Activated CD8-positive, alpha-beta memory T cell treated with anti-CD3 and anti-CD28 coated beads, Interleukin-2, amount 50 U/mL, for 48 hours (primary cell): ENCODE measurements around the gene PPP1R26.
"Not testable (repeated sequence)": the region's sequence is repeated elsewhere in the genome, so short reads cannot be mapped to it uniquely, and the experiment has no call there.

ENCODE experiments used
- DNase-seq: peaks from one replicate; pipeline ENCODE4 v3.0.0-alpha.2; 2020

PPP1R26 gene

DNA sequence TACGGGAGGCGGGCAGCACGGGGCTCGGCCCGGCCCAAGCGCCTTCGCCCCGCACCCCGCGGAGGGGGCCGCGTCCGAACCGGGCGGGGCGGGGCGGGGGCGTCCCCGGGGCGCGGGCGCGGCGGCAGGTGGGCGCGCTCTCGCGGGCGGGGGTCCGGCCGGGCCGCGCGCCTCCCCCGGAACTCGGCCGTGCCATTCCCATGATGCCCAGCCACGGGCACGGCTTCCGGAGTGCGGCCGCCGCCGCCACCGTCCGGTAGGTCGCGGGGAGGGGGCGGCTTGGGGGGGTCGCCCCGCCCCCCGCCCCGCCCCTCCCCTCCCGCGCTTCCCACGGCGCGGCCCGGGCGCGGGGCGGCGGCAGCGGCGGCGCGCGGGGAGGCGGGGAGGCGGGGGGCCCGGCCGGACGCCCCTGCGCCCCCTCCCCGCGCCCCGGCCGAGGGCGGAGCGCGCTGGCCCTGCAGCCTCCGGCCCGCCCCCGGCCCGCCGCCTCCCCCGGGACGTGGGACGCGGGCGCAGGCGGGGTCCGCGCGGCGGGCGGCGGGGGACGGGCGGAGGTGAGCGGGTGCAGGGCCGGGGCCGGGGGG lies at the start of gene PPP1R26:
Gene PPP1R26, plus strand, starts transcription at position 314 of the 584 bp plus-strand sequence. CDS start 4,729 bp downstream, outside the sequence.
- DNase-seq: no peak

- DNase-seq: no peak
Observed at GRCh38 chr9:135437259-135437658, 42.3 kb upstream of the PPP1R26 start.

GRCh38 chr9:135437696-135438095 lies 41.9 kb upstream of the PPP1R26 start:
- DNase-seq: not testable (repeated sequence)

DNA sequence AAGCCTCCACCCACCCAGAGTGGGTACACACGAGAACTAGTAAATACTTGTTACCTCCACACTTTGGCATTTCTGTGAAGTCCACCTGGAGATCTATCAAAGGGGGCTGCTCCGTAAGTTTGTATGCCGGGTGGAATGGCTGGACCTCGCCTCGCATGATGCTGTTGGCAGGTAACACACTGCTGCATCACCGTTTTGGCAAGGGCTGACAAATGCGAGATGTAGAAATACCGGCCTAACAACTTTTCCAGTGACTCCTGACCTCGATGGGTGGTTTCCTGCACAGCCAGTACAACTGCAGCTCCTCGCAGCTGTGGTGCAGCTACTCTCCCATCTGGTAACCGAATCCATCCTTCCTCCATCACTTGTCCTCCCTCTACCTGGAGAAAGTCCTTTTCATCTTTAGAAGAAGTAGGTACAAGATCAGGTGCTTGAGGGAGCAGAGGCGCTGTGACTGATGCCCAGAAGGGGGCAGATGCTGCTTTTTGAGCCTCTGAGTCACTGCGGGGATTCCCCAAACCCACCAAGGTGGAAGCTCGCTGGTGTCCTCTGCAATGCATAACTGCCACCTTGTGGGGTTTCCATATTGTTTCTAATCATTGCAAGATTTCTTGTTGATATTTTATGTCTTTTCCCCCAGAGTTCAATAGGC lies 40.9 kb upstream of the PPP1R26 start:
- DNase-seq: peak; percentile 65

GRCh38 chr9:135439514-135439913 lies 40.1 kb upstream of the PPP1R26 start:
- DNase-seq: not testable (repeated sequence)

DNA sequence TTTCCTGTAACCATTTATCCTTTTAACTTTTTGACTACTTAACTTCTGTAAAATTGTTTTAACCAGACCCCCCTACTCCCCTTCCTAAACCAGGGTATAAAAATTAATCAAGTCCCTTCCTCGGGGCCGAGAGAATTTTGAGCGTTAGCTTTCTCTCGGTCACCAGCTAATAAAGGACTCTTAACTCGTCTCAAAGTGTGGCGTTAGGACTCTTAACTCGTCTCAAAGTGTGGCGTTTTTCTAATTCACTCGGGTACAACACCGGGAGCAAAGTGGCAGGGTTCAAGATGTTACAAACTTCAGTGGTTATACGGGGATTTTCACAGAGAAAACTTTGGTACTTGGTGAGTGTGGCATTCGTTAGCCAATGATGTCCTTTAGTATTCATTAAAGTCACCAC lies 39.7 kb upstream of the PPP1R26 start:
- no peak for DNase-seq

DNA sequence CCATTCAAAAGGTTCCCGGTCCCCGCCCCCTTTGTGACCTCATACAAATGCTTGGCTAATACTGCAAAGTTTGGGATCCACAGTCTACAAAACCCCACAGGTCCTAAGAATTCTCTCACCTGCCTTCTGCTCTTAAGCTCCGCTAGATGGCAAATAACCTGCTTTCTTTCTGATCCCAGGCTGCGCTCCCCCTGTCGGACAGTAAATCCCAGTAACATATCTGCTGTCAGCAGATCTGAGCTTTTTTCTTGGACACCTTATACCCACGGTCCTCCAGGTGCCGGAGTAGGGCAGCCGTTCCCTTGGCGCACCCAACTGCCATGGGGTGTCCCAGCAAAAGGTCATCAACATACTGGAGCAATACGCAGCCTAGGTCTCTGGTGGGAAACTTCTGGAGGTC lies 39.0 kb upstream of the PPP1R26 start:
- no peak for DNase-seq

GRCh38 chr9:135441105-135442071 lies 38.2 kb upstream of the PPP1R26 start:
- DNase-seq: not testable (repeated sequence)

DNA sequence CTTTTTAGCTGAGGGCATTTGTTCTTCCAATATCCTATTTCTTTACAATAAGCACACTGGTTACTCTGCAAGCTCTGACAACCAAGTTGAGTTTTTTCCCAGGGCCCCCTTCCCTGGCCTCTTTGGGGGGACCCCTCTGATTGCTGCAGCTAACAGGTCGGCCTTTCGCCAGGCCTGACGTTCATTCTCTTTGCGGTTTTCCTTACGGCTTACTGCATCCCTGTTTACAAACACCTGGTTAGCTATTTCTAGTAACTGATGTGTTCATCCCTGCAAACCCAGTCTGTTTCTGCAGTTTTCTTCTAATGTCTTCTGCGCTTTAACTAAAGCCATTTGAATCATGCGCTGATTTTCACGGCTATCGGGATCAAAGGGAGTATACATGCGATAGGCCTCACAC lies 37.5 kb upstream of the PPP1R26 start:
- DNase-seq: no peak

DNA sequence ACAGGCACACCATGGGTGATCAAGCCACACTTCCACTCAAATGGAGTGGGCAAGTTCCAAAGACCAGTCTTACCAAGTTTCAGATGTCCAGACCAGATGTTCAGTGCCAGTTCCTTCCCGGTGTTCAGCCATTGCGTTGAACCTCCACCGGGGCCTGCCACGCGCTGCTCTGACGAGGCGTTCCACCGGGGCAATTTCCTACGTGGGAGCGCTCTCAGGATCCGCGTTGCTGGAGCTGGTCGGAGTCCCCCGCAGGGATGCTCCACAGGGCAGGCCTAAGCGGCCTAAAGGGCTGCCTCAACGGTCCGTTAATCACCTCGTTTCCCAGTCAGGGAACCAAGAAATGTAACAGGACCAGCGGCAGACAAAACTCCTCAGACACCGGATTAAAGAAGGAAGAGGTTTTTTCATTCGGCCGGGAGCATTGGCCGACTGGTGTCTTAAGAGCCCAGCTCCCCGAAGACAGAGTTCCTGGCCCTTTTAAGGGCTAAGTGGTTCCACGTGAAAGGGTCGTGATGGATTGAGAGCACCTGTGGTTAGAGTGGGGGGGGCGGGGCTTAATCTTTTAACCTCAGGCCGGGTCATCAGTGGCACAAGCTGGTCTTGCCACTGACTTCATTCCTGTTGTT lies 35.7 kb upstream of the PPP1R26 start:
- no peak for DNase-seq

DNA sequence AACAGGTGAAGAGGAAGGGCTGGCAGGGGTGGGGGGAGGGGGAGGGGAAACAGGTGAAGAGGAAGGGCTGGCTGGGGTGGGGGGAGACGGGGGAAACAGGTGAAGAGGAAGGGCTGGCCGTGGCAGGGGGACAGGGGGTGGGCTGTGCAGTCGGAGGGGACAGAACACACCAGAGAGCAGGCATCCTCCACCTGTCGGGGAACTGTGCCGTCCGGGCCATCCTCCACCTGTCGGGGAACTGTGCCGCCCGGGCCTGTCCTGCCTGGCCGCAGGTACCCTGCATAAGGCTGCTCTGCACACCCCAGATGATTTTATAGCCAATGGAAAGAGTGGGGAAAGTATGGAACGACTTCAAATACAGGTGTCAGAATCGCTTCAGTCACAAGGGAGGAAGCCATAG lies 32.5 kb upstream of the PPP1R26 start:
- DNase-seq: no peak

GRCh38 chr9:135448663-135449100 lies 30.9 kb upstream of the PPP1R26 start:
- DNase-seq: no peak

- not testable (repeated sequence) for DNase-seq
Observed at GRCh38 chr9:135449532-135449931, 30.1 kb upstream of the PPP1R26 start.

DNA sequence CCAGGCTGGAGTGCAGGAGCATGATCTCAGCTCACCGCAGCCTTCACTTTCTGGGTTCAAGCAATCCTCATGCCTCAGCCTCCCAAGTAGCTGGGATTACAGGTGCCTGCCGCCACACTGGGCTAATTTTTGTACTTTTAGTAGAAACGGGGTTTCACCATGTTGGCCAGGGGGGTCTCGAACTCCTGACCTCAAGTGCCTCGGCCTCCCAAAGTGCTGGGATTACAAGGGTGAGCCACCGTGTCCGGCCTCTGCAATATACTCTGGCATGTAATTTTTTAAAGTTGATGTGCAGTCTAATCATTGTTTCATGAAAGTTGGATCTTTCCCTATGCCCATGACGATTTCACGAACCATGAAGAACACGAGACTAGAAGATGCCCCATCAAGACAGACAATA lies 28.6 kb upstream of the PPP1R26 start:
- no peak for DNase-seq

DNA sequence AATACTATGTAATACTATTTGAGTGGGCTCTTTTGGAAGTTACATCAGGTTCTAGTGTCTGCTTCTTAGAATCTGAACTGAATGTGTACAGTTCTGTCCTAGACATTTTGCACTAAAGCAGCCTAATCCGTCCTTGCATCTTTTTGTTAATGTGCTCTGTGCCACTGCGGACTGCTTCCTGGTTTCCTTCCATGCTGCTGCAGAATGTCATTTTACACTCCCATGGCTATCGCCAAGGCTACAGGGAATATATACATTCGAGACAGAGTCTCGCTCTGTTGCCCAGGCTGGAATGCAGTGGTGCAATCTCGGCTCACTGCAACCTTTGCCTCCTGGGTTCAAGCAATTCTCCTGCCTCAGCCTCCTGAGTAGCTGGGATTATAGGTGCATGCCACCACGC lies 27.7 kb upstream of the PPP1R26 start:
- DNase-seq: not testable (repeated sequence)

- DNase-seq: no peak
Observed at GRCh38 chr9:135454737-135455136, 24.8 kb upstream of the PPP1R26 start.

DNA sequence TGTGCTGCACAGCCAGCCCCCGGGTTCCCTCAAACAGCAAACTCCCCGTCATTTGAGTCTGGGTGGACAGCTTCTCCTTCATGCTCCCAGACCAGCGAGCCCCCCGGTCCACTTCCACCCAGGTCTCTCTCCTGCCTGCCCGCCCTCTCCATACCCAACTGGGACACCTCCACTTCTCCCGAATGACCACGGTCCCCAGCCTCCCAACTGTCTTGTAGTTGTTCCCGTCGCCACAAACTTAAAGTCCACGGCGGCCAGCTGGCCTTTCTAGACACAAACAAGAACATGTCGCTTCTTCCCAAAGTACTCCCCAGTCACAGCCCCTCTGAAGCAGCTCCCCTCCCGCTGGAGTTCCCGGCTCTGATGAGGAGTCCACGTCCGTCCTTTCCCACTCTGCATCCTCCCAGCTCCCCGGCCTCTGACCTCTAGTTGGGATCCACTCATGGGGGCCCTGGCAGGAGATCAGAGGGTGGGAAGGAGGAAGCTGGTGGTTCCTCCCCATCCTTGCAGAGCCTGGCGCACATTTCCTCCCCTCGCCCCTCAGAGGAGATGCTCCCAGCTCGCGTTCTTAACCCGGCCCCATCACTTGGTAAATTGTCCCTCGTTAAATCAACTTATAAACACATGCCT lies 24.1 kb upstream of the PPP1R26 start:
- DNase-seq: no peak

GRCh38 chr9:135456436-135457104 lies 23.0 kb upstream of the PPP1R26 start:
- no peak for DNase-seq

GRCh38 chr9:135458478-135458877 lies 21.1 kb upstream of the PPP1R26 start:
- not testable (repeated sequence) for DNase-seq

DNA sequence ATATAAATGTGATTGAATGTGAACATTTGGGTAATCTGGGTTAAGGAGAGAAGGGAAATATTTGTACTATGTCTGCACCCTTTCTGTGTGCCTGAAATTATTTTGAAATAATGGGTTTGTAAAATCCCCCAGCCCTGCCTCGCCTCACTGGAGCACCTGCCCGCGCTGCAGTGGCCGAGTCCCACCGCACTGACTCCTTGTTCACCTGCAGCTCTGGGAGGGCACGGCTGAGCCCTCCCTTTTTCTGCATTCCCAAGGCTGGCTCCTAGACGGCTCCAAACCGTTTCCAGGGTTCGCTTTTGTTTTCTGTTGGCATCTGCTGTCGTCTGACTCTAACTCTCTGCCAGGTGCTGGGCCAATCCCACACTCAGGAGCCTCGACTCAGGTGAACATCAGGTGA lies 17.6 kb upstream of the PPP1R26 start:
- DNase-seq: no peak

DNA sequence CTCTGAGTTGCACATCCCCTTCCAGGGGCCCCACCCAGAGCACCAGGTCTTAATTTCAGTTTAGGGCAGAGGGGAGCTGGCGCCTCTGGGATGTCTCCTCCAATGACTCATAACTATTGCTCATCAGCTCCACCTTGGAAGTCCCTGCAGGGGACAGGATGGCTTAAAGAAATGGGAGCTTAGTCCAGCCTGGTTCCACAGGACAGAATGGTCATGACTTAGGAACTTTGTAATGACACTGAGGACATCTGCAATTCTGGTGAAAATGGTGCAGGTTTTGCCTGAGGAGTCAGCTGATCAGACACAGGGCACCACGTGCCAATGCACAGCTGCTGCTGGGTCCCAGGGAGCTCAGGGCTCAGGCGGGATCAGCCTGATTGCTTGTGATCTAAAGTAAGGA lies 16.4 kb upstream of the PPP1R26 start:
- no peak for DNase-seq

DNA sequence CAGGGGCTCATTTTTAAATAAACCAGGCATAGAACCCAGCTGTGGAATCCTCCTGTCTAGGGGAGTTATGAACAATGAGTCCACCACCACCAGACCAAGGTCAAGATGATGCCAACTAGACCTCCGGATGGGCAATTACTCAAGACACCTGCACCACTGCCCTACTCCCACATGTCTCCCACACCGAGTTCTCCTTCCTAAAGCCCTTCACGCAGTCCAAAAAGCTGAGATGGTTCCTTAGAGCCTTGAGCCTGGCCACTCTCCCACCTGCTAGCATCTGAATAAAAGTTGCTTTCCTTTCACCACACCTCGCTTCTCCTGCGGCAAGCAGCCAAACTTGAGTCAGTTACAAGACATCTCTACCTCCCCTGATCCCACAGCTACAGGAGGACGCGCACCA lies 15.4 kb upstream of the PPP1R26 start:
- DNase-seq: no peak
